Inflammatory macrophage treated with lipopolysaccharide for 4 hours (primary cell): ENCODE measurements around the gene DYNLT1.
"Not testable (repeated sequence)": the region's sequence is repeated elsewhere in the genome, so short reads cannot be mapped to it uniquely, and the experiment has no call there.

Source experiments
- DNase-seq: peaks from one replicate; pipeline ENCODE4 v3.0.0-alpha.2; 2020

Gene DYNLT1

DNA sequence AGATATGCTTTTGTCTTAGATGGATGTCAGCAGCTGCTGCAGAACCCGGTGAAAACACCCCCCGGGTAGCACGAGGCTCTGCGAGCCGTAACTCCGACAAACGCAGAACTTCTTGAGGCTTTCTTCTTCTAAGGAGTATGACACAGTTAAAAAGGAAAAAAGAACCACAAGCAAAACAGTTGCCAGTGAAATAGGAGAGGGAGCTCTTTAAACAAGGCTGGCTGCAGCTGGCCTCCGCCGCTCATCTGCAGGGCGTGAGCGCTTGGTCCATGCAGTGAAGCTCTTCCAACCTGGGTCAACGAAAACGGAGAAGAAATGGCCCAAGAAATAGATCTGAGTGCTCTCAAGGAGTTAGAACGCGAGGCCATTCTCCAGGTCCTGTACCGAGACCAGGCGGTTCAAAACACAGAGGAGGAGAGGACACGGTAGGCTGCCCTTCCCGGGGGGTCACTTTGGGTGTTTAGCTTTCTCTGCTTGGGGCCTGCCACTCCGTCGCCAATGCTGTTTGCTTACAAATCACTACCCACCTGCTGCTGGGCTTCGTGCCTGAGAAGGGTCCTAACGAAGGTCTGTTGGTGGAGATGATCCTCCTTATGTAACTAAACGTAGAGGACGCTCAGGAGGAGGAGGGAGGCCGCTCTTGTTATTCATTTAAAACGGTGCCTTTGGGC, 18.5 kb upstream of the DYNLT1 start:
- no peak for DNase-seq

DNA sequence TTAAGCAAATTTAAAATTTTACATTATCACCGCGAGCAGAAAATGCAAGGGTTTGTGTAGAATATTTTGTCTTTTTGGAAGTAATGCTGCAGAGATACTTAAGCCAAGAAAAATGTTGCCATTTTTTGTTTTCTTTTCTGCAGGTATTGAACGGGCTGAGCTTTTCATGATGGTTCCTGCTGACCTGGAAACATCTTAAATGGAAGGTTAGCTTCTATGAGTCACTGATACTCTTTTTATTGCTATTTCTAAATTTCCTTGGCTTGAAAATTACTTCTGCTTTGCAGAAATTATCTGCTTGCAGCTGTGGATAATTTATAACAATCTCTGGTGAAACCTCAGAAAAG, 18.0 kb upstream of the DYNLT1 start:
- DNase-seq: no peak

DNA sequence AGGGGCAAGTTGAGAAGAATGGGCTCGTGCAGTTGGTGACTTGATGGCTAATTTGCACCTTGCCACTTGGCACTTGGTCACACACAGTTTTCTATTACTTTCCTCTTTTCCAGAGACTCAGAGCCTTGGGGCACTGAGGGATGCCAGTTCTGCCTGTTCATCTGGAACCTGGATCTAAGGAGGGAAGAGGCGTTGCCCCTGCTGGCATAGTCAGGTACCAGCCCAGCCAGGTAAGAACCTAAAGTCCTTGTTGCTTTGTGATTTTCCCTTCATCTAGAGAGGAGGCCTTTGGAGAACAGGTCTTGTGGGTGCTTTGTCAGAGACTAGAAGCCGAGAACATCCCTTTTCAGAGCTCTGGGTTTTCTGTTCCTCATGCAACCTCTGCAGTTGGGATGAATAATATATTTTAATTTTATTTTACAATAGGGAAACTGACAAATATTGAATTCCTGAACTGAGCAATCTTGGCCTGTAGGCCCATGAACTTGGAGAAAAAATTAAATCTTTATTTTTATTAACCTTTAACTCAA, 16.7 kb upstream of the DYNLT1 start:
- peak; percentile 27 for DNase-seq

DNA sequence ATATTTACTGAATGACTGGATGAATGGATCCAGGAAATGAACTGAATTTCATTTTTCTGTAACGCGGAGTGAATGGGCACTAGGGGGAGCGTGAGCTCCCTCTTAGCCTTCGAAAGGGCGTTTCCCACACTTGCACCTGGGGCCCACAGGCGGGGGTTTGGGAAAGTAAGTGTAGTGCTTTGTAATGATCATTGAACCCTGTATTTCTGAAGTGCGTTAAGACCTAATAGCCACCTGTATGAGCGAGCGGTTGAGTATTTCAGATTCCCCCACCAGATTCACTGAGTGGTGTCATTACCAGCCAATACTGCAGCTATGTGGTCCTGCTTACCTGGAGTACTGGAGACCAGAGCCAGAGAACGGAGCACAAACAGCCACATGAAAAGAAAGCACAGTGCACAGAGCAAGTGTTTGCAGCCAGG, 15.8 kb upstream of the DYNLT1 start:
- DNase-seq: peak; percentile 37

DNA sequence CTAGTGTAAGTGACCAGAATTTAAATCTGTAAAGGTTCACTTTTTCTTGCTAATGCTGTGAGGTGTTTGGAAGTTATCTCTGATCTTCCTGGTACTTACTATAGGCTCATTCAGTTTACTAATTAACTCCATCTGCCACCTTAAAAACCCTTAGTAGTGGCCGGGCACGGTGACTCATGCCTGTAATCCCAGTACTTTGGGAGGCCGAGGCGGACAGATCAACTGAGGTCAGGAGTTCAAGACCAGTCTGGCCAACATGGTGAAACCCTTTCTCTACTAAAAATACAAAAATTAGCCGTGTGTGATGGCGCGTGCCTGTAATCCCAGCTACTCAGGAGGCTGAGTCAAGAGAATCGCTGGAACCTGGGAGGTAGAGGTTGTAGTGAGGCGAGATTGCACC, 12.4 kb upstream of the DYNLT1 start:
- not testable (repeated sequence) for DNase-seq

DNA sequence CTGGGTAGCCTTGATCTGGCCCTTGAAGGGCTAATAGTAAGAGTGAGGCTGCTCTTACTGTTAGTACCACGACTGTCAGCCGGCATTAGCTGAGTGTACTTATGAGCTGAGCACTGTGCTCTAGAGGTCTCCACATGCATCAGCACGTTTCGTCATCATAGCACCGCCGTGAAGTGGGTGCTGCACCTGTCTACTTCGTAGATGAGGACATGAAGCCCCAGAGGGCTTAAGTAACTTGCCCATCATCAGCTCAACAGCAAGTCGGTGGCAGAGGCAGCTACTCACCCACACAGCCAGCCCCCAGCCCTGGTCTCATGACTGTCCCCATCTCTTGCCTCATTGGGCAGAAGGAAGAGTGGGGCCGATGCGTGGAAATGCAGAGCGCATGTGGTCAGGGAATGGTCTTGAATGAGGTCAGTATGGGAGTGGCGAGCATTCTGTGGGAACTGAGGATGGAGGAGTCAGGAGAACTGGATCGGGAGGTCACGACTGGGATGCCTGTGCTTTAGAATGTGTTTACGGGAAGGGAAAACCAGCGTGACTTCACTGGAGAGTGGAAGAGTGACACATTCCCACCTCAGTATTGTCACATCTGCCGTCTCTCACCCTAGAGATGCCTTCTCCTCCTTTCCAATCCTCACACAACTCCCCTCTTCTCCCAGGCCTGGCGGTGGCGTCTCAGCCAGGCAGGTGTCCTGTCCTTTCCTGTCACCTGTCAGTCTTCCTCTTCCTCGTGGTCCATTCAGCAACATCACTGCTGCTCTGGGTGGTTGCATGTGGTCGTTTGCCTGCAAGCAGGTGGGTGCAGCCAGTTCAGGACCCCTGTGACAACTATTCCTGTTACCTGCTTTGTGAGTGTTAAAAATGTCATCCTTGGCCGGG, 11.3 kb upstream of the DYNLT1 start:
- DNase-seq: peak; percentile 21

DNA sequence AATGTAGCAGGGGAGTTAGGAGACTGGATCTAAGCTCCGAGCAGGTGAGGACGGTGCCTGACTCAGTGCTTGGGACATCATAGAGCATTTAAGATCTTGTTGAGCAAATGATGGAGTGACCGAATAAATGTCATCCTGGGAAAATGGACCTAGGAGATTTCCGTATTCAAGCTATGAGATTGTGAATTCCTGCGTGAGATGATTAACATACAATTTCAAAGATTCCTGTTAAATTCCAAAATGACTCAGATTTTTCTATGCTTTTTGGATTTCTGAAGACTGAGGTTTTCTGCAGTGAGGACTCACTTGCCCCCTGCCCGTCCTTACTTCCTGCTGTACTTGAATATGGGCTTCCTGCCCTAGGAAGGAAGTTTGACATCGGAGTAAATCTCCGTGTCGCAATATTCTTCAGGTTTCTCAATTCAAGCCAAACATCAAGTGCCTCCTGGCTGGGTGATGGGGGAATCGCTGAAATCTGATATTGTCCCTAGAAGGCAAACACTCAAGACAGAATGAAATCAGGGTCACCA, 10.5 kb upstream of the DYNLT1 start:
- DNase-seq: peak; percentile 73

DNA sequence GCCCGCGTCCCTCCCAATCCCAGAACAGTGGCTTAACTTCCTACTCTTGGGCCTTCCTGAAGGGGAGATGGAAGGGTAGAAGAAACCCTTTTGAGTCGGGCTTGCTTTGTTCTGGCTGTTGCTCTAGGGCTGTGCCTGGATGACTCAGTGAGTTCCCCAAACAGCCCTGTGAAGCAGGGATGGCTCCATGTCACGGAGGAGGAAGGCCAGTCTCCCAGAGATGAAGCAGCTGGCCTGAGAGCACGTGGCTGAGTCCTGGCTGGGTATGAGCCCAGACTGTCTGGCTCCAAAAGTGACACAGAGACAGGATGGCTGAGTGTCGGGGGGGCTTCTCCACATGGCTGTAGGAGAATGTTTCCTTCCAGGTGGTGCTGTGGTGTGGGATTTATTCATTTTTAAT, 10.0 kb upstream of the DYNLT1 start:
- peak; percentile 92 for DNase-seq

DNA sequence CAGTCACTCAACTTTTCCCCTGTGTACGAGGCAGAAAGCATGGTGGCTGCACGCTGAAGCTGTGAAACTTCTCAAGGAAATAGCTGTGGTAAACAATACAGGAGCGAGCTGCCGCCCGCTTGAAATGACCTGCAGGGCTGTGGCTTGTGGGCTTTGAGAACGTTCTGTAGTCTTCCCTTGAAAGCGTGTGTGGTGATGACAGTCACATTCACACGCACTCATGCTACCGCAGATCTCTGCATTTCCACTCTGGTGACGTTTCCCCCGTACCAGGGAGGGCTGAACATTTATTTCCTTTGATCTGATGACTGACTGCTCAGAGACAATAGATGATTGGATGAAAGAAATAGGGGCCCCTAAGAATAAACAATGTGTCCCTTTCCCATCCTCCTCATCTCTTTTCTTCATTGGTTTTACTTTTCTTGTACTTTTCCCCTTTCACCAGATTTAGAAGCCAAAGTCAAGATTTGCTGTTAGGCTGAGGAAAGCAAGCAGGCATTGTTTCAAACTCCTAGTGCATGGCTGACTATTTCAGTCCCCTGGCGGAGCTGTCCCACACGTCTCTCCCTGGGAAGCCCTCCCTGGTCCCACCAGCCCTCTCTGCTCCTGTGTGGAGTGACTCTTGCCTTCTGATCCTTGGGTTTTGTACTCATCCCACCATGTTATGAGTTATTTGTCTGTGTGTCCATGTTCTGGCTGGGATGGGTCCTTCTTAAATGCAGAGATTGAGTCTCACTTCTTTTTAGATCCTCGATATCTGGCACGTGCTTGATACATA, 9.2 kb upstream of the DYNLT1 start:
- peak; percentile 52 for DNase-seq

DNA sequence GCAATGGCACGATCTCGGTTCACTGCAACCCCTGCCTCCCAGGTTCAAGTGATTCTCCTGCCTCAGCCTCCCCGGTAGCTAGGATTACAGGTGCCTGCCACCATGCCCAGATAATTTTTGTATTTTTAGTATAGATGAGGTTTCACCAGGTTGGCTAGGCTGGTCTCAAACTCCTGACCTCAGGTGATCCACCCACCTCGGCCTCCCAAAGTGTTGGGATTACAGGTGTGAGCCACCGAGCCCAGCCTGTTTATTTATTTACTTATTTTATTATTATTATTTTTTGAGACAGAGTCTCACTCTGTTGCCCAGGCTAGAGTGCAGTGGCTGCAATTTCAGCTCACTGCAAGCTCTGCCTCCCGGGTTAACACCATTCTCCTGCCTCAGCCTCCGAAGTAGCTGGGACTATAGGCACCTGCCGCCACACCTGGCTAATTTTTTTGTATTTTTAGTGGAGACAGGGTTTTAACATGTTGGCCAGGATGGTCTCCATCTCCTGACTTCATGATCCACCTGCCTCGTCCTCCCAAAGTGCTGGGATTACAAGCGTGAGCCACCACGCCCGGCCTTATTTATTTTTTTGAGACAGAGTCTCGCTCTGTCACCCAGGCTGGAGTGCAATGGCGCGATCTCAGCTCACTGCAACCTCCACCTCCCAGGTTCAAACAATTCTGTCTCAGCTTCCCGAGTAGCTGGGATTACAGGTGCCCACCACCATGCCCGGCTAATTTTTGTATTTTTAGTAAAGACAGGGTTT, 7.6 kb upstream of the DYNLT1 start:
- not testable (repeated sequence) for DNase-seq

DNA sequence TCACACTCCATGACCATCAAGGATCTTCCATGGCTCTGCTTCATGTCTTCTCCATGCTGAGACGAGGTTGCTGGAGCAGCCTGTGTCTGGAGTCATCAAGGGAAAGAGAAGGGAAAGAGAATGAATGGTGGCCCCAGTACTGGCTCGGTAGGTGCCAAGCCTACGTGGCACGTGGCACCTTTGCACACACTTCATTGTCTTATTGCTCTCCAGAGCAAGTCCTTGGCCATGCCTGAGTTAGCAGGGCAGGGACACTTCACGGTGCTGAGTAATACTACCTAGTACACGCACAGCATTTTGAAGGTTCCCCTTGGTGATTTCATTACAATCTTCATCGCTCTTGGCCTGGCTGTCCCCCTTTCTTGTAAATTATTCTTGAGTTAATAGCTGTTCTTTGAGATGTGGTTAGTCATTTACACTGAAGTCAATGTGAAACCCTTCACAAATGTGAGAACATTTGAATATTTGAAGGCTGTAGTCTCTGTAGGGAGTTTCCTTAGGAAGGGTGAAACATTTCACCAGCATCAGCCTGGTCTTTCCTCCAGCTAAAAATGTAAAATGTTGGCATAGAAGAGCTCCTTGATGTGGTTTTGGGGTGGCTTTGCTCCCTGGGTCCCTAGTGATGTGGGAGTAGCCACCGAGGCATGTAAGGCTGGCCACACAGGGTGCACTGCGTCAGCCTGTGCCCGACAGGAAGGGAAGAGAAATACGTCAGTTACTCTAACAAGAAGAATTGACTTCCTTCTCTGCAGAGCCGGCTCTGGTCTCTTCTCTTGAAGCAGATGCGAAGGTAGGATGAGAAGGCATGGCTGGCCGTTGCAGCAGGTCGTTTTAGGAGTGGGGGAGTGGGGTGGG, 5.0 kb upstream of the DYNLT1 start, which contains the start of gene SYTL3:
Gene SYTL3, plus strand, starts transcription at position 766 of the 855 bp plus-strand sequence. CDS start 13,215 bp downstream, outside the sequence.
- DNase-seq: peak; percentile 90

DNA sequence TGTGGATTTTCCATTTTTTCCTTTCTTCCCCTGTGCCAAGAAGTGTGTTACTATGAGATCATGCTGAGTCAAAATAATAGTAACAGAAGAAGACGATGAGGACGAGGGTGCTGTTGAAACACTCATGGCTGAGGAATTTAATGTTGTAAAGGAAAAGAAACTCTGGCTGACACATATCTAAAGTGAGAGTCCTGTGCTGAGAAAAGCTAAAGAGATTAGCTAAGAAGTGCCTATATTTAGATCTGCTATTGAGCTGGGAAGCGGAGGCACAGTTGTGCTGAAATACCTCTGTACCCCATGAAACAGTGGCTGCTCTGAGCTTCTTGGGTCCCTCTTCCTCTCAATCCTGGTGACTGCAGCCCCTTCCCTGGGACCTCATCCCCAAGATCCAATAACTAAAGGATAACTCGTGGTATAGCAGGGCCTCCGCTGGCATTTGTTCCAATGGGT, 4.2 kb upstream of the DYNLT1 start:
- peak; percentile 65 for DNase-seq

DNA sequence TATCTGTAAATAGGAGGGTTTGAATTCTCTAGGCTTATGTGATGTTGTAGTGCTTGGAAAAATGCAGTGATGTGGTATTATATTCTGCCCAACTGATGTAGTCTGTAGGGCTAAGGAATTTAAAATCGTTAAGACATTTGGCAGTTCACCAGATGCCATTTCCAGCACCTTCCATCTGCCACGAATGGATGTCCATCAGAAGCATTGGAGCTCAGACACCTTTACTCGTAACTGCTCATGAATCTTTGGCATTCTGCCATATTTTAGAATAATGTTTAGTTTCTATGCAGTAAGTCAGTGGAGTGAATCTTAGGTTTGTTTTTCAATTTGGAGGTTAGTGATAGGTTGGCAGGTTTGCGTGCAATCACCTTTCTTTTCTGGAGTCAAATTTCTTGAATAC, 3.0 kb upstream of the DYNLT1 start:
- DNase-seq: no peak

DNA sequence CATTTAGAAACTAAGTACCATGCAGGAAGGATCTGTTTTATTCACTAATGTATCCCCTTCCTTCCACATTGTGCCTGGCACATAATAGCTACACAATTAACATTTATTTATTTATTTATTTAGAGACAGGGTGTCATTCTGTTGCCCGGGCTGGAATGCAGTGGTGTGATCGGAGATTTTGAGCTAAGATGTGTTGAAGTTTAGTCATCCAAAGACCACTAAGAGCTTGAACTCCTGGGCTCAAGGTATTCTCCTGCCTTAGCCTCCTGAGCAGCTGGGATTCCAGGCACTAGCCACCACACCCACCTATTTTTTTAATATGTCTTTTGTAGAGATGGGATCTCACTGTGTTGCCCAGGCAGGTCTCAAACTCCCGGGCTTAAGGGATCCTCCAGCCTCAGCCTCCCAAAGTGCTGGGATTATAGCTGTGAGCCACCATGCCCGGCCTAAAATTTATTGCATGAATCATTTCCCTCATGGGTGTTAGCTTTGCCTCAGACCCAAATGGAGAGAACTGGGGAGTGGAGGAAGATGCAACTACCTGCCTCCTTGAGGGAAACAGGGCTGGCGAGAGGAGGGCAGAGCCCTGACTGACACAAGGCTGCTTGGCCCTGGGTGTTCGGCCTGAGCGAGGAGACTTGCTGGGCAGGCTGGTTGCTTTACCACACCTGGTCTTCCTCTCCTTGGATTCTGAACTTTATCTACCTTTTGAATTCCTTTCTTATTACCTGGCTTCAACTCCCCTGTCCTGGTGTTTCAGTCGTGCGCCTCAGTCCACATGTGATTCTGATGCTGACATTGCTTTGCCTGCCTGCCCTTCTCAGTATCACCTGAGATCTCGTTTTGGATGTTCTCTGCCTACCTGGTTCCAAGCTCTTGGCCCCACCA, 1.7 kb upstream of the DYNLT1 start:
- DNase-seq: no peak

DNA sequence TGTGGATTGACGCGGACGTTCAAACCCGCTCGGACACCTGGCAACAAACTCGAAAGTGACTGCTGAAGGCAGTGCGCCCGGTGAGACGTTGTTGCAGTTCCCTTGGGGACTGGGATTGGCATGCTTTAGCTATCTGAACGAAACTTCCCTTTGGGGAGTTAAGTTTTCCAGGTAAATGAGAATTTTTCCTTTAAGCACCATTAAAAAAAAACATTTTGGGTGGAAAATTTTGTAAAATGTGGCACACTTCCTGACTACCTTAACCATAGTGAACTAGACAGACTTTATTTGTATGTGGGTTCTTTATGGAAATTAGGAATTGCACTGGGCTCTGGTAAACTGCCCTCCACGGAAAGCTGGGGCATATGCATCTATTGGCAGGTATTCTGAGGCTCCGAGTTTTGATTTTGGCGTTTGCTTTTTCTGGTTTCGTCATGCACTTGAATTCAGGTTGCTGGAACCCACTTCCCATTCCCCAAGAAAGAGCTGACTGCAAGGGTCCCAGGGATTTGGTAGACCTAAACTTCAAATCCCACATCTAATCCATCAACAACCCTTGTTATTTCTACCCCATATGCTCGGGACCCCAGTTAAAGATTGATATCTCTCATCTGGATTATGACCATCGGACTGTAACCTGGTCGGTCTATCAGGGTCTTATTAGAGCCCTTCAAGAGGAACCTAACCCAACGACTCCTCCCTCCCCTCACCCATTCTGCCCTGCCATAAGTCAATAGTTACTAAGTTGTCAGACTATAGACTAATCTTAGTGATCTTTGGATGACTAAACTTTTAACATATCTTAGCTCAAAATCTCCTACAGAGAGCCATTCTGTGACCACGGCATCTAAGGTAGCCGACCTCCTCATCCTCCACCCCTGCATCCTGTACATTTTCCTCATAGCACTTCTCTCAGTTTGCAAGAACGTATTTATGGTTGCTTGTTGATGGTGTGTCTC, 800 bp upstream of the DYNLT1 start:
- DNase-seq: no peak

DNA sequence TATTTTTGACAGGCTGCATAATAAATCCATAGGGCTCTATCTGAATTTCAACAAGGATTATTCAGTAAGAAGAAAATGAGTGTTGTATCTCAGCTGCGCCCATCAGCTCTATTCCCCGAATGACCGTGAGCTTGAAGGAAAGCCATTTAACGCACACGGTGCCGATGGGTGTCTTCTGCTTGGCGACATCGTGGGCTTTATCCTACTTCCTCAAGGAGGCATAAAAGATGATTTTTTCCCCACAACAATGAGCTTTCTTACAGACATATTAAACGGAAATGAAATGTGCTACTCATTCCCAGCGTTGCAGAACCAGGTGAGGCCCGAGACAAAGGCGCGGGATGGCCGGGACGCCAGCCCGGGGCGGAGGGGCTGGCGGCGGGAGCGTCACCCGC, 710 bp downstream of the DYNLT1 start:
- peak; percentile 30 for DNase-seq

DNA sequence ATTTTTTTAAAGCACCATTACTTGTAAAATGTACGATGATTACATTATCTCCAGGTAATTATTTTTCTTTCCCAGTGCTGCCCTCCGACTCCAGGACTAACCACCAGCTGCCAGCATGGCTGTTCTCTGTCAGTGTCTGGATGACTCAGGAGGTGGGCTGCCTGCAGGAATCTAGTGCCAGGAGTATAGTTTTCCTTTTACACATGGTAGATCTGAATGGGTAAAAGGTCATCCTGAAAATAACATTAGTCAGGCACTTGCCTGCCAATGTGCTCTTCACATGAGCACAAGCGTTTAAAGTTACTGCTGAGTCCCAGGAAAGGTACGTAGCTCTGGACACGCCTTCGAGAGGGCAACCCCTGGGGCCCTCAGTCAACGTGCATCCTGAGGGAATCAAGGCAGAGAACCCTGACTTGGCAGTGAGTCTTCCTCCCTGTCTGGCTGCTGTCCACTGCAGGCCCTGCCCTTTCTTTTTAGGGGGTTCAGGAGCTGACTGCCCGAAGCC, 2.4 kb downstream of the DYNLT1 start:
- DNase-seq: no peak

DNA sequence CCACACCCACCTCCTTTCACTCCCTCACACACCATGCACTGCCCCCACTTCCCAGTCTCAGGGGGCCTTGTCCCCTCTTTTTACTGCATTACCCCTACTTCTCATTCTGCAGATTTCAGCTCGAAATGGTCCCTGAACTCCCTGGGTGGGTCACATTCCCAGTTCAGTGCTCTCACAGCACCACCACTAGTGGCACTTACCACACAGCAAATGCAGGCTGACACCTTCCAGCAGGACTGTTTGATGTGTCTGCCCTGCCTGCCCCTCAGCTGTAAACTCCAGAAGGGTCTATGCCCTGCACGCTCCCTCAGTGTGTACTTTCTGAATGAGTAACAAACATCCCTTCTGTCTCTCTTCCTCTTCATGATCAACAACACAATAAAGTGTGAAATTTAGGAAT, 4.0 kb downstream of the DYNLT1 start:
- no peak for DNase-seq

DNA sequence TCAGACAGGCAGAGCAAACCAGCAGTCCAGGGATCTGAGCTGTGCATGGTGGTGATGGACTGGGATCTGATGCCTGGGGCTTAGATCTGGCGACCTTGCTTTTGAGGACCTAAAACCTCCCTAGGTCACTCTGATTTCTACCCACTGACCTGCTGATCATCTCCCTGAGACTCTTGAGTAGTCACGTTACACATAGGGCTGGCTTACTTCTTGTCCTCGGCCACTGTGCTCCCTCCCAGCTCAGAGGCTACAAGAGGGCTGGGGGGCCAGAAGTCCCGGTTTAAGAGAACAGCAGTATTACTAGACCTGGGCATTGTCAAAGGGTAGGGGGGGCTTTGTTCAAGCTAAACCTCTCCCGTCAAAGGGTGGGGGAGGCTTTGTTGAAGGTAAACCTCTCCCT, 5.5 kb downstream of the DYNLT1 start:
- DNase-seq: no peak
